A549 (cell line): ENCODE measurements around the gene CCDC57.

Source experiments
- CBX8 ChIP-seq: fragments of 200-600 bp; sonication (generic); IDR thresholded peaks from 2 replicates; pipeline ENCODE4 v1.6.1; 2016
- MAFK ChIP-seq: fragments of 450-650 bp; IDR thresholded peaks from 2 replicates; pipeline ENCODE4 v1.6.1; 2014; ENCODE audit not compliant: partially characterized antibody
- RCOR1 ChIP-seq: fragments of 150-350 bp; IDR thresholded peaks from 2 replicates; pipeline ENCODE4 v1.6.1; 2014; ENCODE audit warnings: antibody characterized with exemption, low read length, low read depth
- RNF2 ChIP-seq: fragments of 200-600 bp; sonication (generic); IDR thresholded peaks from 2 replicates; pipeline ENCODE4 v1.6.1; 2016; ENCODE audit warnings: low read depth, mild to moderate bottlenecking, antibody characterized with exemption, moderate library complexity, borderline replicate concordance
- TF ChIP-seq, protein P1 (sequence below): fragments of >200 bp; sonication (Bioruptor Twin); formaldehyde crosslinking; IDR thresholded peaks from 3 replicates; pipeline ENCODE4 v1.5.1; 2016
- TF ChIP-seq, protein P2 (sequence below): fragments of >200 bp; sonication (Bioruptor Twin); formaldehyde crosslinking; IDR thresholded peaks from 3 replicates; pipeline ENCODE4 v1.6.1; 2016

DNA sequence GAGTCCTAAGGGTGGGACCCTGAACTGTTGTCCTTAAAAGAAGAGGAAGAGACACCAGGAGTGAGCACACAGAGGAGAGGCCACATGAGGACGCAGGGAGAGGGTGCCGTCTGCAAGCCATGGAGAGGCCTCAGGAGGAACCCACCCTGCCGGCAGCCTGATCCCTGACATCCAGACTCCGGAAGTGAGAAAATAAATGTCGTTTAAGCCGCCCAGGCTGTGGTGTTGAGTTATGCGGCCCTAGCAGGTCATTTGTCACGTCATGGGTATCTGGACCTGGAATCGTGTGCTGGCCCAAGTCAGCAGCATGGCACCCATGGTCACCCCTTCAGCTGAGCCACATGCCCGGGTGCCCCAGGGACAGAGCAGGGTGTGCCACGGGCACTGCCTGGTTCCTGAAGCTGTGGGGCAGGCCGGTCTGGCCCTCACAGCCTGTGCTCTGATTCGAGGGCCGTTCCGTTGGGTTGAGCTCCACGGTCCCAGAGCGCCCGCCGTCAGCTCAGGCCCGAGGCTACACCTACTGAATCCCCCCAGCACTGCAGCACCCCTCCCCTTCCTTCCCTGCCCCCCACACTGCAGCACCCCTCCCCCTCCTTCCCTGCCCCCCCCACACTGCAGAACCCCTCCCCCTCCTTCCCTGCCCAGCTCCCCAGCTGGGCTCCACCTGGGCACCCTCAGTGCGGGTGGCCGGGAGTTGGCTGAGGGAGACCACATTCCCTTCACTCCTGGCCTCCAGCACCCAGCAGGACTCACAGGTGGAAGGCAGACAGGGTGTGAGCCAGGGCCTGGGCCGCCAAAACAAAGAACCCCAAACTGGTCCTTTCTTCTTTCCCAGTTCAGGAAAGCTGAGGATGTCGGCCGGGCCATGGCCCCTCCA is 2.7 kb upstream of the CCDC57 start:
- TF ChIP-seq CBX8 (no peak), RNF2 (no peak), RCOR1 (no peak), MAFK (no peak)
- TF ChIP-seq, protein P1, sequence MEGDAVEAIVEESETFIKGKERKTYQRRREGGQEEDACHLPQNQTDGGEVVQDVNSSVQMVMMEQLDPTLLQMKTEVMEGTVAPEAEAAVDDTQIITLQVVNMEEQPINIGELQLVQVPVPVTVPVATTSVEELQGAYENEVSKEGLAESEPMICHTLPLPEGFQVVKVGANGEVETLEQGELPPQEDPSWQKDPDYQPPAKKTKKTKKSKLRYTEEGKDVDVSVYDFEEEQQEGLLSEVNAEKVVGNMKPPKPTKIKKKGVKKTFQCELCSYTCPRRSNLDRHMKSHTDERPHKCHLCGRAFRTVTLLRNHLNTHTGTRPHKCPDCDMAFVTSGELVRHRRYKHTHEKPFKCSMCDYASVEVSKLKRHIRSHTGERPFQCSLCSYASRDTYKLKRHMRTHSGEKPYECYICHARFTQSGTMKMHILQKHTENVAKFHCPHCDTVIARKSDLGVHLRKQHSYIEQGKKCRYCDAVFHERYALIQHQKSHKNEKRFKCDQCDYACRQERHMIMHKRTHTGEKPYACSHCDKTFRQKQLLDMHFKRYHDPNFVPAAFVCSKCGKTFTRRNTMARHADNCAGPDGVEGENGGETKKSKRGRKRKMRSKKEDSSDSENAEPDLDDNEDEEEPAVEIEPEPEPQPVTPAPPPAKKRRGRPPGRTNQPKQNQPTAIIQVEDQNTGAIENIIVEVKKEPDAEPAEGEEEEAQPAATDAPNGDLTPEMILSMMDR = no peak
- TF ChIP-seq, protein P2, sequence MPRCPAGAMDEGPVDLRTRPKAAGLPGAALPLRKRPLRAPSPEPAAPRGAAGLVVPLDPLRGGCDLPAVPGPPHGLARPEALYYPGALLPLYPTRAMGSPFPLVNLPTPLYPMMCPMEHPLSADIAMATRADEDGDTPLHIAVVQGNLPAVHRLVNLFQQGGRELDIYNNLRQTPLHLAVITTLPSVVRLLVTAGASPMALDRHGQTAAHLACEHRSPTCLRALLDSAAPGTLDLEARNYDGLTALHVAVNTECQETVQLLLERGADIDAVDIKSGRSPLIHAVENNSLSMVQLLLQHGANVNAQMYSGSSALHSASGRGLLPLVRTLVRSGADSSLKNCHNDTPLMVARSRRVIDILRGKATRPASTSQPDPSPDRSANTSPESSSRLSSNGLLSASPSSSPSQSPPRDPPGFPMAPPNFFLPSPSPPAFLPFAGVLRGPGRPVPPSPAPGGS = no peak
